HG03095 (cell line): ENCODE data around the gene LYZL6.
"Not testable (repeated sequence)": the region's sequence is repeated elsewhere in the genome, so short reads cannot be mapped to it uniquely, and the experiment has no call there.

ENCODE experiments used
- ATAC-seq: cut with Tn5 transposase; IDR thresholded peaks from one replicate; pipeline ENCODE4 v1.9.1; 2021; ENCODE audit warnings: moderate library complexity; ENCODE audit not compliant: unreplicated experiment

LYZL6 gene

GRCh38 chr17:35947156-35947585 is 3.7 kb upstream of the LYZL6 start:
- ATAC-seq = no peak

GRCh38 chr17:35944151-35944550 is 638 bp upstream of the LYZL6 start:
- ATAC-seq = no peak

GRCh38 chr17:35942588-35943186 is 826 bp downstream of the LYZL6 start:
- no peak for ATAC-seq

- ATAC-seq = not testable (repeated sequence)
These were observed 5.0 kb downstream of the LYZL6 start for GRCh38 chr17:35938492-35938891.

GRCh38 chr17:35936063-35936462 is 7.5 kb downstream of the LYZL6 start:
- ATAC-seq = no peak

GRCh38 chr17:35934760-35935159 is 8.8 kb downstream of the LYZL6 start:
- no peak for ATAC-seq

GRCh38 chr17:35932586-35932985 is 10.9 kb downstream of the LYZL6 start:
- ATAC-seq = no peak

- ATAC-seq = no peak
These were observed 11.6 kb downstream of the LYZL6 start for GRCh38 chr17:35931794-35932425.

- ATAC-seq = peak; percentile 66
These were observed 13.1 kb downstream of the LYZL6 start, which contains the start of gene RDM1 for GRCh38 chr17:35930211-35931065. Gene RDM1 (minus strand): TSS chr17:35930773. CDS start chr17:35930727, 46 bp downstream.

- no peak for ATAC-seq
These were observed 15.8 kb downstream of the LYZL6 start for GRCh38 chr17:35927714-35928113.

- no peak for ATAC-seq
These were observed 19.9 kb downstream of the LYZL6 start for GRCh38 chr17:35923609-35924114.

GRCh38 chr17:35920229-35920628 is 23.3 kb downstream of the LYZL6 start:
- no peak for ATAC-seq

- no peak for ATAC-seq
These were observed 24.8 kb downstream of the LYZL6 start for GRCh38 chr17:35918665-35919064.

GRCh38 chr17:35917519-35918213 is 25.8 kb downstream of the LYZL6 start:
- no peak for ATAC-seq

- ATAC-seq = no peak
These were observed 28.2 kb downstream of the LYZL6 start for GRCh38 chr17:35915153-35915964.

GRCh38 chr17:35914354-35914753 is 29.2 kb downstream of the LYZL6 start:
- no peak for ATAC-seq

GRCh38 chr17:35913609-35914008 is 29.9 kb downstream of the LYZL6 start:
- no peak for ATAC-seq

GRCh38 chr17:35912942-35913341 is 30.6 kb downstream of the LYZL6 start:
- ATAC-seq = no peak

GRCh38 chr17:35912339-35912912 is 31.1 kb downstream of the LYZL6 start:
- no peak for ATAC-seq

GRCh38 chr17:35909408-35909807 is 34.1 kb downstream of the LYZL6 start:
- no peak for ATAC-seq
